ENCODE measurements around the gene SF1.

SF1 gene

GRCh38 chr11:64799256-64799622 lies 20.9 kb upstream of the SF1 start:
- H4K20me1 ChIP-seq (ENCODE audit: insufficient read depth), result no peaks in the 10 kb centered on the region
- H3K9ac ChIP-seq, result no peak overlapping the region
- H3K4me3 ChIP-seq (IDR thresholded peaks at IDR 0.05; ENCODE audit: insufficient read depth, low read depth, low read length), result no peak overlapping the region
- H3K4me2 ChIP-seq, result no peak overlapping the region
- no peak overlapping the region for H2AFZ ChIP-seq (ENCODE audit: low read depth)
- H3K27me3 ChIP-seq (ENCODE audit: insufficient read depth, low read depth), result no peaks in the 10 kb centered on the region
- peaks cover 12% of the 10 kb centered on the region for H3K4me1 ChIP-seq (ENCODE audit: low read depth, poor library complexity, severe bottlenecking)
- H3K27ac ChIP-seq, result no peak overlapping the region
- no peaks in the 10 kb centered on the region for H3K79me2 ChIP-seq (ENCODE audit: insufficient read depth, low read depth)
- no peaks in the 10 kb centered on the region for H3K36me3 ChIP-seq (ENCODE audit: insufficient read depth)
- no peak for TF ChIP-seq CTCF (conservative IDR thresholded peaks at IDR 0.05; ENCODE audit: low read depth, low read length)

- H3K9ac ChIP-seq, result no peak overlapping the region
- H3K27ac ChIP-seq, result no peak overlapping the region
- no peaks in the 10 kb centered on the region for H3K79me2 ChIP-seq (ENCODE audit: insufficient read depth, low read depth)
- no peak overlapping the region for H3K4me3 ChIP-seq (IDR thresholded peaks at IDR 0.05; ENCODE audit: insufficient read depth, low read depth, low read length)
- H4K20me1 ChIP-seq (ENCODE audit: insufficient read depth), result no peaks in the 10 kb centered on the region
- no peaks in the 10 kb centered on the region for H3K27me3 ChIP-seq (ENCODE audit: insufficient read depth, low read depth)
- H3K36me3 ChIP-seq (ENCODE audit: insufficient read depth), result no peaks in the 10 kb centered on the region
- no peaks in the 10 kb centered on the region for H3K4me1 ChIP-seq (ENCODE audit: low read depth, poor library complexity, severe bottlenecking)
- no peak for TF ChIP-seq CTCF (conservative IDR thresholded peaks at IDR 0.05; ENCODE audit: low read depth, low read length)
- no peak overlapping the region for H2AFZ ChIP-seq (ENCODE audit: low read depth)
- no peak overlapping the region for H3K4me2 ChIP-seq
Measured at GRCh38 chr11:64796757-64797541, 18.6 kb upstream of the SF1 start.

GRCh38 chr11:64796047-64796756 lies 17.9 kb upstream of the SF1 start:
- Histone ChIP-seq H3K9ac (no peak overlapping the region), H3K36me3 (ENCODE audit: insufficient read depth) (no peaks in the 10 kb centered on the region), H3K4me2 (no peak overlapping the region), H2AFZ (ENCODE audit: low read depth) (no peak overlapping the region), H3K79me2 (ENCODE audit: insufficient read depth, low read depth) (no peaks in the 10 kb centered on the region), H3K27me3 (ENCODE audit: insufficient read depth, low read depth) (no peaks in the 10 kb centered on the region), H4K20me1 (ENCODE audit: insufficient read depth) (no peaks in the 10 kb centered on the region), H3K4me1 (ENCODE audit: low read depth, poor library complexity, severe bottlenecking) (no peaks in the 10 kb centered on the region), H3K27ac (no peak overlapping the region), H3K4me3 (IDR thresholded peaks at IDR 0.05; ENCODE audit: insufficient read depth, low read depth, low read length) (no peak overlapping the region)
- TF ChIP-seq CTCF (conservative IDR thresholded peaks at IDR 0.05; ENCODE audit: low read depth, low read length), result no peak

GRCh38 chr11:64794526-64794925 lies 16.2 kb upstream of the SF1 start:
- no peak overlapping the region for H3K4me3 ChIP-seq (IDR thresholded peaks at IDR 0.05; ENCODE audit: insufficient read depth, low read depth, low read length)
- H3K27ac ChIP-seq, result no peak overlapping the region
- no peaks in the 10 kb centered on the region for H3K36me3 ChIP-seq (ENCODE audit: insufficient read depth)
- no peak overlapping the region for H2AFZ ChIP-seq (ENCODE audit: low read depth)
- H3K4me2 ChIP-seq, result no peak overlapping the region
- TF ChIP-seq CTCF (conservative IDR thresholded peaks at IDR 0.05; ENCODE audit: low read depth, low read length), result no peak
- no peaks in the 10 kb centered on the region for H3K79me2 ChIP-seq (ENCODE audit: insufficient read depth, low read depth)
- no peak overlapping the region for H3K9ac ChIP-seq
- no peaks in the 10 kb centered on the region for H4K20me1 ChIP-seq (ENCODE audit: insufficient read depth)
- H3K27me3 ChIP-seq (ENCODE audit: insufficient read depth, low read depth), result no peaks in the 10 kb centered on the region
- H3K4me1 ChIP-seq (ENCODE audit: low read depth, poor library complexity, severe bottlenecking), result no peaks in the 10 kb centered on the region
